ENCODE results near the gene HEPH. TPM values are rescaled to one million over a fixed set of nuclear protein-coding genes. Genes with fewer than 3 reads are reported as not detected.

Gene HEPH
- total RNA-seq, 2 experiments from 2014 or later: not detected

DNA sequence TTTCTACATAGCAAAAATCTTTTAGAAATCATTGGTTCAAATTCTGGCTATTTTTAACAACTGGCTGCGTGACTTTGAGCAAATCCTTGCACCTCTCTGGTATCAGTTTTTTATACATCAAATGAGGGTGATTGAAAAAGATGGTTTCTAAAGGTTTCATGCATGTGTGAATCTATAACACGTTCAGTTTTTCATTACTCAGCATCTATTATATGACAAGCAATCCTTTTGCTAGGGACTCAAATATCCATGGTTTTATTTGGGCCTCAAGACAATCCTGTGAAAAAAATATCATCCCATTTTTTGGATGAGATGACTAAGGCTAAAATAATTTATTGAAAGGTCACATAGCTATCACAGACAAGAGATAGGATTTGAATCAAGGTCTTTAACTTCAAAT lies 884 bp downstream of the HEPH start:
- POLR2A ChIA-PET: no interaction called here
- H3K4me3 ChIP-seq (ENCODE audit: low read depth, low read length, poor library complexity, severe bottlenecking): no peak overlapping the region
- intact Hi-C loops (cut with micrococcal nuclease; ENCODE audit: unreplicated experiment): no loop called here
- no peak overlapping the region for H2AFZ ChIP-seq (ENCODE audit: low read length)
- TF ChIP-seq, protein P1, sequence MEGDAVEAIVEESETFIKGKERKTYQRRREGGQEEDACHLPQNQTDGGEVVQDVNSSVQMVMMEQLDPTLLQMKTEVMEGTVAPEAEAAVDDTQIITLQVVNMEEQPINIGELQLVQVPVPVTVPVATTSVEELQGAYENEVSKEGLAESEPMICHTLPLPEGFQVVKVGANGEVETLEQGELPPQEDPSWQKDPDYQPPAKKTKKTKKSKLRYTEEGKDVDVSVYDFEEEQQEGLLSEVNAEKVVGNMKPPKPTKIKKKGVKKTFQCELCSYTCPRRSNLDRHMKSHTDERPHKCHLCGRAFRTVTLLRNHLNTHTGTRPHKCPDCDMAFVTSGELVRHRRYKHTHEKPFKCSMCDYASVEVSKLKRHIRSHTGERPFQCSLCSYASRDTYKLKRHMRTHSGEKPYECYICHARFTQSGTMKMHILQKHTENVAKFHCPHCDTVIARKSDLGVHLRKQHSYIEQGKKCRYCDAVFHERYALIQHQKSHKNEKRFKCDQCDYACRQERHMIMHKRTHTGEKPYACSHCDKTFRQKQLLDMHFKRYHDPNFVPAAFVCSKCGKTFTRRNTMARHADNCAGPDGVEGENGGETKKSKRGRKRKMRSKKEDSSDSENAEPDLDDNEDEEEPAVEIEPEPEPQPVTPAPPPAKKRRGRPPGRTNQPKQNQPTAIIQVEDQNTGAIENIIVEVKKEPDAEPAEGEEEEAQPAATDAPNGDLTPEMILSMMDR (conservative IDR thresholded peaks at IDR 0.05; ENCODE audit: low read length): no peak
- no peak for TF ChIP-seq EZH2phosphoT487 (IDR thresholded peaks at IDR 0.05; ENCODE audit: borderline replicate concordance, low read depth, low read length)
- BruUV-seq (replicated peaks): no TSS peak
- no peak overlapping the region for H3K4me2 ChIP-seq (ENCODE audit: low read length)
- DNase-seq (ENCODE audit: low spot score): no peak
- no peaks in the 10 kb centered on the region for H3K79me2 ChIP-seq (ENCODE audit: insufficient read depth, low read depth, low read length)
- no peaks in the 10 kb centered on the region for H3K4me1 ChIP-seq (ENCODE audit: insufficient read depth, low read length, poor library complexity, severe bottlenecking)
- no peak overlapping the region for H3K27ac ChIP-seq (ENCODE audit: low read depth, low read length, poor library complexity, severe bottlenecking)
- H3K9me2 ChIP-seq (ENCODE audit: insufficient read depth, low read length): no peaks in the 10 kb centered on the region
- H3K36me3 ChIP-seq (ENCODE audit: insufficient read depth, low read length): no peaks in the 10 kb centered on the region
- CTCF ChIA-PET (ENCODE audit: unreplicated experiment): no interaction called here
- H4K20me1 ChIP-seq (ENCODE audit: insufficient read depth, low read length): no peaks in the 10 kb centered on the region
- H3K9me3 ChIP-seq (ENCODE audit: low read length): no peaks in the 10 kb centered on the region

DNA sequence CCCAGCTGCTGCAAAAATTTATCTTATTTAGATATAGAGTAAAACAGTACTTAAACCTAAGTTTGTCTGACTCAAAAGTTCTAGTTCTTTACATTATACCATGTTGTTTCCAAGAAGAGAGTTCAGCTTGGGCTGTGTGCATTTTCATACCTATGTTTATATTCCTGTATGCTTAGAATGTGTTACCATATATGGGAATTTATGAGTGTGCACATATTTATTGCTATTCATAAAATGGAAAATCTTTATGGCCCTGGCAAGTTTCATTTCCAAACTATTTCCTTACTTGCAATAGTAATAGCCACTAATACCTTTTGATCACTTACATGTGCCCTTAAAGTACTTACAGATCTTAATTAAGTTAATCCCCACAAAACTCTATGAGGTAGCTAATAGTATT lies 2.6 kb downstream of the HEPH start:
- CTCF ChIA-PET (ENCODE audit: unreplicated experiment): no interaction called here
- Histone ChIP-seq H3K27ac (ENCODE audit: low read depth, low read length, poor library complexity, severe bottlenecking) (no peak overlapping the region), H2AFZ (ENCODE audit: low read length) (no peak overlapping the region), H3K4me3 (ENCODE audit: low read depth, low read length, poor library complexity, severe bottlenecking) (no peak overlapping the region), H3K9me2 (ENCODE audit: insufficient read depth, low read length) (no peaks in the 10 kb centered on the region), H3K36me3 (ENCODE audit: insufficient read depth, low read length) (no peaks in the 10 kb centered on the region), H3K9me3 (ENCODE audit: low read length) (no peaks in the 10 kb centered on the region), H3K4me1 (ENCODE audit: insufficient read depth, low read length, poor library complexity, severe bottlenecking) (no peaks in the 10 kb centered on the region), H4K20me1 (ENCODE audit: insufficient read depth, low read length) (no peaks in the 10 kb centered on the region), H3K79me2 (ENCODE audit: insufficient read depth, low read depth, low read length) (no peaks in the 10 kb centered on the region), H3K4me2 (ENCODE audit: low read length) (no peak overlapping the region)
- DNase-seq (ENCODE audit: low spot score): no peak
- no TSS peak for BruUV-seq (replicated peaks)
- intact Hi-C loops (cut with micrococcal nuclease; ENCODE audit: unreplicated experiment): no loop called here
- no peak for TF ChIP-seq EZH2phosphoT487 (IDR thresholded peaks at IDR 0.05; ENCODE audit: borderline replicate concordance, low read depth, low read length)
- TF ChIP-seq, protein P1 (conservative IDR thresholded peaks at IDR 0.05; ENCODE audit: low read length): no peak
- POLR2A ChIA-PET: no interaction called here

DNA sequence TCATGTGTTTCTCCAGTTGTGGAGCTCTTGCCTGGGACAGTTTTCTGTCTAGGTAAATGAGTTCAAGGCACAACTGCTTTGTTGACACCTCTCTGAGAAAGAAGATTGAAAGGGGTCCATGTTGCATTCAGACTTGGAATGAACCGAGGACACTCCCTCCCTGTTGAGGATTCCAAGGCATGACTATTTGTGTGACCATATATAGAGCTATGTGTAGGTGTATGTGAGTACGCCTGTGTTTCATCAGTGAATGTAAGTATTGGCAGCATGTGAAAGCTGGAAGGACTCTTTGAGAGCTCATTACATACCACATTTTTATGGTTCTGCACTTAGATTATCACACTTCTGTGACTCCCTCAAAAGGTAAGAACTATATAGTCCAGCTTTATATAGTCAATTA lies 3.4 kb downstream of the HEPH start:
- no peak overlapping the region for H3K4me2 ChIP-seq (ENCODE audit: low read length)
- no peaks in the 10 kb centered on the region for H3K36me3 ChIP-seq (ENCODE audit: insufficient read depth, low read length)
- BruUV-seq (replicated peaks): no TSS peak
- POLR2A ChIA-PET: no interaction called here
- TF ChIP-seq EZH2phosphoT487 (IDR thresholded peaks at IDR 0.05; ENCODE audit: borderline replicate concordance, low read depth, low read length): no peak
- TF ChIP-seq, protein P1 (conservative IDR thresholded peaks at IDR 0.05; ENCODE audit: low read length): no peak
- H3K27ac ChIP-seq (ENCODE audit: low read depth, low read length, poor library complexity, severe bottlenecking): no peak overlapping the region
- no peaks in the 10 kb centered on the region for H3K9me3 ChIP-seq (ENCODE audit: low read length)
- H2AFZ ChIP-seq (ENCODE audit: low read length): no peak overlapping the region
- CTCF ChIA-PET (ENCODE audit: unreplicated experiment): interaction anchor here (0.6 kb wide), 1 partner anchor 93 kb away, joined by 4 read pairs; no protein-coding TSS in a partner anchor
- no peak overlapping the region for H3K4me3 ChIP-seq (ENCODE audit: low read depth, low read length, poor library complexity, severe bottlenecking)
- no peaks in the 10 kb centered on the region for H3K4me1 ChIP-seq (ENCODE audit: insufficient read depth, low read length, poor library complexity, severe bottlenecking)
- no peaks in the 10 kb centered on the region for H3K9me2 ChIP-seq (ENCODE audit: insufficient read depth, low read length)
- no peaks in the 10 kb centered on the region for H3K79me2 ChIP-seq (ENCODE audit: insufficient read depth, low read depth, low read length)
- intact Hi-C loops (cut with micrococcal nuclease; ENCODE audit: unreplicated experiment): no loop called here
- DNase-seq (ENCODE audit: low spot score): no peak
- no peaks in the 10 kb centered on the region for H4K20me1 ChIP-seq (ENCODE audit: insufficient read depth, low read length)

Data from OCI-LY7 (cell line).